Hematopoietic multipotent progenitor cell treated with erythropoietin and hydrocortisone succinate and interleukin-3 and kit ligand, for 4 days (in vitro differentiated cells): ENCODE measurements around the gene CHPF2.

Source experiments
- DNase-seq: peaks from one replicate; pipeline ENCODE4 v3.0.0-alpha.2; 2015

CHPF2 gene

DNA sequence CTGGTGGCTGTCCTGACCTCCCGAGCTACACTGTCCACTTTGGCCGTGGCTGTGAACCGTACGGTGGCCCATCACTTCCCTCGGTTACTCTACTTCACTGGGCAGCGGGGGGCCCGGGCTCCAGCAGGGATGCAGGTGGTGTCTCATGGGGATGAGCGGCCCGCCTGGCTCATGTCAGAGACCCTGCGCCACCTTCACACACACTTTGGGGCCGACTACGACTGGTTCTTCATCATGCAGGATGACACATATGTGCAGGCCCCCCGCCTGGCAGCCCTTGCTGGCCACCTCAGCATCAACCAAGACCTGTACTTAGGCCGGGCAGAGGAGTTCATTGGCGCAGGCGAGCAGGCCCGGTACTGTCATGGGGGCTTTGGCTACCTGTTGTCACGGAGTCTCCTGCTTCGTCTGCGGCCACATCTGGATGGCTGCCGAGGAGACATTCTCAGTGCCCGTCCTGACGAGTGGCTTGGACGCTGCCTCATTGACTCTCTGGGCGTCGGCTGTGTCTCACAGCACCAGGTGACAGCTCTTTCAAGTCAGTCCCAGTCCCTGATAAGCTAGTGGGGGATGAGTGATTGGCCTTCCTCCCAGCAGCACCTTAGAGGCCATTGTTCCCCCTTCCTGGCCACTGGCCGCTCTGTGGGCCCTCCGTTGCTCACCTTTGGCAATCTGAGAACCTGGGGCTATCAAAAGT is 3.0 kb downstream of the CHPF2 start:
- DNase-seq: no peak

GRCh38 chr7:151236406-151236805 is 4.1 kb downstream of the CHPF2 start:
- no peak for DNase-seq

DNA sequence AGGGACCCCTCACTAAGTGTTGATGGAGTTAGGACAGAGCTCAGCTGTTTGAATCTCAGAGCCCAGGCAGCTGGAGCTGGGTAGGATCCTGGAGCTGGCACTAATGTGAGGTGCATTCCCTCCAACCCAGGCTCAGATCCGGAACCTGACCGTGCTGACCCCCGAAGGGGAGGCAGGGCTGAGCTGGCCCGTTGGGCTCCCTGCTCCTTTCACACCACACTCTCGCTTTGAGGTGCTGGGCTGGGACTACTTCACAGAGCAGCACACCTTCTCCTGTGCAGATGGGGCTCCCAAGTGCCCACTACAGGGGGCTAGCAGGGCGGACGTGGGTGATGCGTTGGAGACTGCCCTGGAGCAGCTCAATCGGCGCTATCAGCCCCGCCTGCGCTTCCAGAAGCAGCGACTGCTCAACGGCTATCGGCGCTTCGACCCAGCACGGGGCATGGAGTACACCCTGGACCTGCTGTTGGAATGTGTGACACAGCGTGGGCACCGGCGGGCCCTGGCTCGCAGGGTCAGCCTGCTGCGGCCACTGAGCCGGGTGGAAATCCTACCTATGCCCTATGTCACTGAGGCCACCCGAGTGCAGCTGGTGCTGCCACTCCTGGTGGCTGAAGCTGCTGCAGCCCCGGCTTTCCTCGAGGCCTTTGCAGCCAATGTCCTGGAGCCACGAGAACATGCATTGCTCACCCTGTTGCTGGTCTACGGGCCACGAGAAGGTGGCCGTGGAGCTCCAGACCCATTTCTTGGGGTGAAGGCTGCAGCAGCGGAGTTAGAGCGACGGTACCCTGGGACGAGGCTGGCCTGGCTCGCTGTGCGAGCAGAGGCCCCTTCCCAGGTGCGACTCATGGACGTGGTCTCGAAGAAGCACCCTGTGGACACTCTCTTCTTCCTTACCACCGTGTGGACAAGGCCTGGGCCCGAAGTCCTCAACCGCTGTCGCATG is 5.2 kb downstream of the CHPF2 start:
- DNase-seq: no peak

- DNase-seq: no peak
Measured at GRCh38 chr7:151238190-151238810, 6.0 kb downstream of the CHPF2 start.

DNA sequence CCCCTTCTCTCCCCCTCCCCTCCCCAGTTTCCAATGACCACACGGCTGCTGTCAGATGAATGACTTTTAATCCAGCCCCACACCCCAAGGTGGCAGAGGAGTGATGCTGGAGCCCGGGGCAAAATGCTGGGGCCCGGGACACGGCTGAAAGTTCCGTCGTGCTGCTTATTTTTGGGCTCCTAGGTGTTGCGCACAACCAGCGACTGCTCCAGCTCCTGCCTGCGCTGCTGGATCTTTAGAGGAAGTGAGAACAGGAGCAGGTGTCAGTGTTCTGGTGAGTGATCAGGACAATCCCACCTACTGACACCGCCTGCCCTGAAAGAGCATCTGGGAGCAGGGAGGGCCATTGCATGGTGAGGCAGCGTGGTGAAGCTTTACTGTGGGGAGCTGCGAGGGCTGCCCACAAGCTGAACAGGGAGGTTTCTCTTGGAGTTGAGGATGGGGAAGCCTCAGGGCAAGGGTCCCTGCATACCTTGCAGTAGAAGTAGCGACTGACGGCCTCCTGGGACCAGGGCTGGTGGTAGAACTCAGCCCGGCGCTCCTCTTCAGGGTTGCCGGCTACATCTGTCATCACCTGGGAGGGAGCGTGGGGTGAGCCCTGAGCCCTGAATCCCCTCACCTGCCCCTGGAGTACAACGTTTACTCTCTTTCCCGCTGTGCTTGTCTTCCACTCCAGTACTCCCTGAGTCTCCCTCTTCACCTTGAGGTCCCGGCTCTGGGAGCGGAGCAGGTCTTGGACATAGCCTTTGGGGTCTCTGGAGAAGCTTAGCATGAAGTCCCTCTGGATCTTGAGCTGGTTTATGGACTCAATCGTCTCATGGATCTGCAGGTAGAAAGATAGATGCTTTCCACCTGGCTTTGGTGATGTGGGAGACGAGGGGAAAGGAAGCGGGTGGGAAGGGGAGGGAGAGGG is 6.9 kb downstream of the CHPF2 start:
- DNase-seq: no peak

- DNase-seq: no peak
Measured at GRCh38 chr7:151239837-151240459, 7.7 kb downstream of the CHPF2 start.

DNA sequence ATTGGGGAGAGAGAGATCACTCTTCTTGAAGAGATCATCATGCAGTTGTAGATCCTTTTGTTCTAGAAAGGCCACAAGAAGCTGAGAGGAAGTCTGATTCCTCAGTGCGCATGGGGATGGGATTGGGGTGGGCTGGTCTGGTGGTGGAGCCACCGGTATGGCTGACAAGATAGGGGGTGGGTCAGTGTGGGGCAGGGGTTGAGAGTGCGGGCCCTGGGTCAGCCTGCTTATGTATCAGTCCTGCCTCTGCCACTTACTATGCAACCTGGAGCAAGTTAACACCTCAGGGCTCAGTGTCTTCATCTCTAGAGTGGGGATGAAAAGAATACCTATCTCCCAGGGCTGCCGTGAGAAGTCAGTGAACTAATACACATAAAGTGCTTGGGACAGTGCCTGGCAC is 8.3 kb downstream of the CHPF2 start:
- no peak for DNase-seq

DNA sequence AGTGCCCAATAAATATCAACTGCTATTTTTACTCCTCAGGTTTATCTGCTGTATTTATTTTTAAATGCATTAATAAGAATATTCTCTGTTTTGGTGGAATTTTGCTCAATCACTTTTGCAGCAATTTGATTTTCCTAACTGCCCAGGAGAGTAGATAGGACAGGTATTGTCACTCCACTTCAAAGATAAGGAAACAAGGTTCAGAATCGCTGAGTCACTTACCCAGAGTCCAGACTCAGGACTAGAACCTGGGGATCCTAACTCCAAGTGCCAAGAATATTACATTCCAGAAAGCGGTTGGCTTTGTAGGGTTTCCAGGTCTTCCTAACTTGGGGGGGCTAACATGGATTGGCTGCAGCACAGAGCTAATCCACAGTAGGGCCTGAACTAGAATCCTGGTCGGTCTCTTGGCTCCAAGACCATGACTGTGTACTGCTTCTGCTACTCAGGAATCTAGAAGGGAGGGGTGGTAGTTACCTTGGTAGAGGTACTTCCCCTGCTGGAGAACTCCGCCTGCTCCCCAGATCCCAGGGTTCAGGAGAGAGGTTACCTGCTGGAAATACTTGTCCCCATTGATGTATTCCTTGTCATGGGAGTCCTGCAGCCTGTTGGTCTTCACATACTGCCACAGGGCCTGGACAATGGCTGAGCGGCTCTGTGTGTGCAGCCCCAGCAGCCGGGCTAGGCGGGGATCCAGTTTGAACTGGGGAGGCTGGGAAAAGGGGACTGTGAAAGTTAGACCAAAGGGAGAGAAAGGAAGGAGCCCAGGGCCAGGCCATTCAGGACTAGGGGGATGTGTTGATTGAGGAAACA is 8.9 kb downstream of the CHPF2 start:
- peak; percentile 12 for DNase-seq

DNA sequence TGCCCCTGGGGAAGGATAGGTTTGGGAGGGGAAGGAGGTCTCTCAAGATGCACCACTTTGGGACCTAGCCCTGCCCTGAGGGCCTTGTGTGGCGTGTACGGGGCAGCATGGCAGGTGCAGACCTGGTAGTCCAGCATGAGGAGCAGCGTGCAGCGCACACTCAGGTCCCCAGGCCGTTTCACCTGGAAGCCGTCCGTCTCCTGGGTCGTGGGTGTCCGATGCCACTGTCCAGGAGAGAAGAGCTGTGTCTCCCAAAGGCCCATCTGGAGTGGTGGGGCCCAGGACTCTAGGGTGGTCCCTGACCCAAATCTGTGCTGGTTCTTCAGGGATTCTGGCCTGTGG is 9.4 kb downstream of the CHPF2 start:
- no peak for DNase-seq

DNA sequence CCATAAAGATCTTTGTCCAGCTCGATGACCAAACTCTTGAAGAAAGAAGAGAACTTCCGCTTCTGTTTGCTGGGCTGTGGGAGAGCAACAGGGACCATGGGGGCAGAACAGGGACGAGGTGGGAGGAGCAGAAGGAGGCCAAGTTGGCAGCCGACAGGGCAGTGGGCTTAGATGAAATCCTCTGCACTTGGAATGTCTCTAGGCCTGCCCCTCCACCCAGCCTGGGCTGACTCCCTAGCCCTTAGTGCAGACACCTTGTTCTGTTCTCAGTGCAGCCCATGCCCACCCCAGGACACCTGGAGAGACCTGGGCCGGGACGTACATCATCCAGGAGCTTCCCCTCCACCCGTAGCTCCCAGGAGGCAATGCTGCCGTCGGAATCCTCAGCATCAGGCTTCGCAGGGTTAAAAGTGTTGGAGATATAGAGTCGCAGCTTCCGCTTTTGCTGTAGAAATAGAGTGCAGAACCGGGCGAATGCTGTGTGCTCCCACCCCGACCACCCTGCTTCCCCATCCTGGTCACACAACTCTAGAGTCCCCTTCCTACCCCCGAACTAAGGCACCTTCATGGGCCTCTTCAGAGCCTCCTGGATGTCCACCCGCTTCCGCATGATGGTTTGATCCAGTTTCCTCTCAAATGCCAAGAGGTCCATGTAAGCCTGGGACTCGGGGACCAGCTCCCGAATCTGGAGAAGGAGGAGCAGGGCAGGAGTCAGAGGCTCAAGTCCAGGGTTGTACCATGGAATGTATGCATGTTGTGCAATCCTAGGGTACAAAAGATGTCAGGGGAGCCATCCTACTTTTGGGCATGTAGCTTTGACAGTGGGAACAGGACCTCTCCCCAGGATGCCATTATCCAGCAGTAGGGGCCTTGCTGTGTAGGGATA is 10.1 kb downstream of the CHPF2 start:
- no peak for DNase-seq

DNA sequence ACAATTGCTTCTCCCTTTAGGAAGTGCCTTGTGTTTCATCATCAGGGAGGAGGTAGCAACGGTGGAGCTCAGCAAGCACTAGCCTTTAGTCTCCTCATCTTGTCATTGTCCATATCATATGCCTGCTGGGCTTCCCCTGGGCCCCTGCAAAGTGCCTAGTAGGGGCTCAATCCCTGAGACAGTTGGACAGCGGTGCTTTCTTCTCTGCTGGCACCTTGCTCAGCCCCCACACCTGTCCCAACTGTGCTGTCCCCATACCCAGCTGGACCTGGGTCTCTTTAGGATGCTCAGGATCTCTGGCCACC is 10.7 kb downstream of the CHPF2 start:
- DNase-seq: no peak

GRCh38 chr7:151243408-151244195 is 11.3 kb downstream of the CHPF2 start:
- DNase-seq: peak; percentile 72

GRCh38 chr7:151244196-151244840 is 12.0 kb downstream of the CHPF2 start:
- peak; percentile 83 for DNase-seq

DNA sequence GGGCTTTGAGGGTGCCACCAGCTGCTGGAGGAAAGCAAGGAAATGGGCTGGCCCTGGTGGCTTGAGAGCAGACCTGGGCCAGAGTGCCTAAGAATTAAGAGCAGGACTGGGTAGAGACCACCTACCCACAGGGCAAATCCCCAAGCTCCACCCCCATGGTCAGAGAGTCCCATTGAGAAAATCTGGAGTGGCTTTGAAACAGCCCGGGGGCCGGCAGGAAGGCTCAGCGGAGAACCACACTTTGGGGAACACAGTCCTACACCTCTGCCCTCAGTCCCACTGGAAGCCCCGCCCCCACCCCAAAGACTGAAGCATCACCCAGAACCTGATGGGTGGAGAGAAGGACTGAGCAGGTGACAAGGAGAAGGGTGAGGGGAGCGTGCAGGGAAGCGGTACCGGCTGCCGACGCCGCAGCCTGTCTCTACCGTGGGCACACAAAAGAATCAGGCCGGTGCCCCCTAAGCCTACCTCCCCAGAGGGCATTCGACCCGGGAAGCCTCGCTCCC is 12.6 kb downstream of the CHPF2 start:
- peak; percentile 9 for DNase-seq

DNA sequence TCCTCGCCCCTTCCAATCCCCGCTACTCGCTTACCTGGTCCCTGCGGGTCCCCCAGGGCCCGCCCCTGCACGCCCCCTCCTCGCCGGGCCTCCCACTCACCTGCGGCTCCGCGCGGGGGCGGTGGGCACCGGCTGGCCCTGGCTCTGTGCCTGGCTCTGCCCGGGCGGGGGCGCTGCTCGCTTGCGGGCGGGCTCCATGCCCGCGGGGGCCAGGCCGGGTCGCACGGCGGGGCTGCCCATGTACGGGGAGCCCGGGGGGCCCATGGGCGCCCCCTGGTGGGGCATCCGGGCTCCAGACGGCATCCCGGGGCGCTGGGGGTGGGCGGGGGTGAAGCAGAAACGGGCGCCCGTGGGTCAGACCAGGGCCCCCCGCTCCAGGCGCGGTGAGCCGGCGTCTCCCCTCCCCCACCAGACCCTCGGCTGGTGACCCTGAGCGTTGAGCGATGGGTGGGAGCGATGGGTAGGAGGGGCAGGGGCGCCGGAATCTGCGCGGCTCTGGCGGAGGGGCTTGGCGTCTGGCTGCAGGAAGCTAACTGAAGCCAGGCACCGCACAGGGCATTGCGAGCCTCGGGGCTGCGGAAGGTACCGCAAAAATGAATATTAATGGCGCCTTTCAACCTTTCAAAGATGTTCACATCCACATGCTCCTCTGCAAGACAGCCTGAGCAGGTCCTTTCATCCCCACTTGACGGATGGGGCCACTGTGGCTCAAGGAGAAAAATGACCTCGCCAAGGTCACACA is 13.2 kb downstream of the CHPF2 start:
- peak; percentile 73 for DNase-seq

DNA sequence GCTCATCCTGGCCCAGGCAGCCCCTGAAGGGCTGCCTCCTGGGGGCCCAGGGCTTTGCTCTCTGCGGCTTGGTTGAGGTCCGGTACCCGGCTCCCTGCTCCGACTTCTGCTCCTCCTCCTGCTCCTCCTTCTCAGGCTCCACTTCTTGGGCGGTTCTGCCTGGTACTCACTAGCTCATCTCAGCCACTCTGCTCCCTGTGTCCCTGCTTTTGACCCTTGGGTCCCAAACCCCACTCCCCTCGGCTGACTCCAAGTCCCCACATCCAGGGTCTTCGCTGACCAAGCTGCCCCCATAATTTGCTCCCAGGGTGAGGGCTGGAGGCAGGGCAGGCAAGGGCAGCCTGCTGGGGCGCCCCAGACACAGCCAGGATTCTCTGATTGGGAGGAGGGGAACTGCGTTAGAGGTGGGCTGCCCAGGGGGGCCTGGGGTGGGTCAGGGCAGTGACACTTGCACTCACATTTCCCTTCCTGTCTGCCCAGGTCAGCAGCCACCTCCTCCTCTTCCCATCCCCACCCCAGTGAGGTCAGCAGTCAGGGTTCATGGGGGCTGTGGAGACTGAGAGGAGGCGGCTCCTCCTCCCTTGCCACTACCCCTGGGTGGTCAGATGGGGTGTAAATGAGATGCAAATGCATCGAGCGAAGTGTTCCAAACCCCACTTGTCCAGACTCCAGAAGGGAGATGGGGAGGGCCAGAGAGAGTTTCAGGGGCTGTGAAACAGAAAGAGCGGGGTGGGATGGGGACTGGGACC is 14.0 kb downstream of the CHPF2 start:
- no peak for DNase-seq

DNA sequence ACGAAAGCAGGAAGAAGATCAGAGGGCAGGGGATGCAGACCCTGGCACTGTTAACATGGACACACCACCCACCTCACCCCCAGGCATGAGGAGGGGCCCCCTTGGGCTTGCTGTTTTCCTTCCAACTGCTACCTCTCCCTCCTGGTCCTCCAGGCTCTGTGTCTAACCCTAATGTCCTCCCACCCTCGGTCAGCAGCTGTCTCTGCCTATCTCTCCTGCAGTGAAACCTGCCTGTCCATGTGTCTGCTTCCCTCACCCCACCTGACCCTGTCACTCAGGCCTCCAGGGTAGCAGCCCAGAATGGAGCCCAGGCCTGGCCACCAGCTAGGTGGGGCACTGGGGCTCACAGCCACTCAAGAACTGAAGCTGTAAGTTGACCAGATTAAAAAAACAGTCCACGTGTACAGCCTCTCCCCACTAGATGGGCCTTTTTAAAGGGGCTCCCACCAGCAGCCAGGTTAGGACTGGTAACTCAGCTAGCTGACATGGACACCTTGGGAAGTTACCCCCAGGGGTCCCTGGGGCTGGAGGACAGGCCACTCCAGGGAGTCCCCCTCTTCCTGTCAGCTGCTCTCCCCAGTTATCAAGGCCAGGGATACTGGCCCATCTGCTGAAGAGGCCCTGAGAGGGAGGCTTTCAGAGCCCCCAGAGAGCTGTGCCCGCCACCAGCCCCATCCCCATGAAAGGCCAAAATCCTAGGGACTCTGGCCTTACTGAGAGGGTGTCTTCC is 14.7 kb downstream of the CHPF2 start:
- peak; percentile 8 for DNase-seq
